SW480 (cell line): Measurements from ENCODE around the gene GARNL3.

Experiments used
- DNase-seq: peaks from one replicate; pipeline ENCODE4 v3.0.0-alpha.2; 2016; ENCODE audit warnings: low spot score

Gene GARNL3

DNA sequence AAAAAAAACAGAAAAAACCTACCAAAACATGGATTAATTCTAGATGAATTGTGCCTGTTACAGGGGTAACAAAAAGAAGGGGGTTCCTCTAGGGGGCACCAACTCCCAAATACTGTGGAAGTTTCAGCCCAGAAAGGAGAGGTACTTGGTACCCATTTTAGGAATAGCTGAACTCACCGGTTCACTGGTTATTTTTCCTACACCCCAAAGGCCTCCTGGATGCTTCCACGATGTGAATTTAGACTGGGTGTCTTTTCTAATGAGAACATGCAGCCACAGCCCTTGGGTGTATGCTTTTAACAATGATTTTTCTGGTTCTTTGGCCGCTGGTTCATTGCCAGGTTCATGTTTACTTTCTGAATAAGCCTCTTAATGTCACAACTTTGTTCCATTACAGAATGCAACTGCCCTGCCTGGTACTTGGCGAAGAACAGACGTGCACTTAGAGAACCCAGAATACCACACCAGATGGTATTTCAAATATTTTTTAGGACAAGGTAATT, 46.7 kb downstream of the GARNL3 start:
- DNase-seq, result no peak

DNA sequence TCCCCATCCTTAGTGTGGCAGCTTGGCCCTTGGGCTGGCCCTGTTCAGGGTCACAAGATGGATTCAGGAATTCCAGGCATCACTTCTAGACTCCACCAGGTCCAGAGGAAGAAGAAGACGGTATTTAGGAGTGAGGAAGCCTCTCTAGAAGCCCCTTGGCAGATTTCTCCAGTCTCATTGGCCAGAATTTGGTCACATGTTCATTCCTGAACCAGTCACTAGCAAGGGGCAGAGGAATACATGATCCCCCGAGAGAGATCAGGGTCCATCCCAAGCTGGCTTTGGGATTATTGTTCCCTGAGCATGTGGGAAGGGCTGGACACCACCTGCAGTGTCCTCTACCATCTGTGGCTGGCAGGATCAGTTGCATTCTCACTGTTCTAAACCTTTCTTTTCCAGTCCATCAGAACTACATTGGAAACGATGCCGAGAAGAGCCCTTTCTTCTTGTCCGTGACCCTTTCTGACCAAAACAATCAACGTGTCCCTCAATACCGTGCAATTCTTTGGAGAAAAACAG, 48.5 kb downstream of the GARNL3 start:
- DNase-seq, result no peak

DNA sequence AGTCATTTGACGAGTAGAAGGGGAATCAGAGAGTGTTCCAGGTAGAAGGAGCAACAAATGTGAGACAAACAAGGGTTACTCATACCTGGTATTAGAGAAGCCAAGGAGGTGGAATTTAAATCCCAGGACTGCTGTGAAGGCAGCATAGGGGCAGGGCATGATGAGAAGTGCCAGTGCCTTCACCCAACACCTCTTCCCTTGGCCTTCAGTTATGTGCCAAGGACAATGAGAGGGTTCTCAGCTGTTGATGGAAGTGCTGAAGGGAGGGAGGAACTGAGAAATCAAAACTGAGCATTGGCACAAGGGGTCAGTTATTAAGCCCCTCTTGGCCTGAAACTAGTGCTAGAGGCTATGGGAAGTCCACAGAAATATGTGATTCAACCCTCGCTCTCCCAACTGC, 50.3 kb downstream of the GARNL3 start:
- no peak for DNase-seq

DNA sequence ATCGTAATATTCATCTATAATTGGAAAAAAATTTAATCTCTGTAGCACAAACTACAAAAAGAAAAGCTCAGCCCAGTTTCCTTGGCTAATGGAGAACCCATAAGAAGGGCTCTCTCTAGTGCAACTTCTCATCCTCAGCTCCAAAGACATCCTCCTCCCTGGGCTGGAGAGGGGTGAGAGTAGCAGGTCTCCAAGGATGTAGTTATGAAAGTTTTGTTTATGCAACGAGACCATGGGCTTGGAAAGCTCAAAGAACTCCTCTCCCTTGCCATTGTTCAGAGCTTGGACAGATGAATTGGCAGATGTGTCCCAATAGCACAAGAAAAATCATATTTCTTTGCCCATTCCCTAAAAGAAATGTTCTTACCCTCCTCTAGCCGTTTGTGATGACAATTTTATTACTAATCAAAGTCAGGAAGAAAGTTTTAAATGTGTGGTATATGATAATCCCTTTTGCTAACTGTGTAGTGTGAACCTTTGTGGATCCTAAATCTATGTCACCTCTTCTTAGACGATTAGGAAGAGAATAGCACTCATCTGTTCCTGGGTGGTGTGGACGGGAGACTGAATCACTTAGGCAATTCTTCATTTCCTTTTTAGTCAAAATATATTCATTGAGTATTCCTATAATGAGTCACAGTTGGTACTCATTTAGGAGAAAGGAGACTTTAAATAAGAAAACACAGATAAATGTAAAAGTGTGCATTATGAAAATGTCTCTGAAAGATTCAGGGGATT, 52.2 kb downstream of the GARNL3 start:
- no peak for DNase-seq

DNA sequence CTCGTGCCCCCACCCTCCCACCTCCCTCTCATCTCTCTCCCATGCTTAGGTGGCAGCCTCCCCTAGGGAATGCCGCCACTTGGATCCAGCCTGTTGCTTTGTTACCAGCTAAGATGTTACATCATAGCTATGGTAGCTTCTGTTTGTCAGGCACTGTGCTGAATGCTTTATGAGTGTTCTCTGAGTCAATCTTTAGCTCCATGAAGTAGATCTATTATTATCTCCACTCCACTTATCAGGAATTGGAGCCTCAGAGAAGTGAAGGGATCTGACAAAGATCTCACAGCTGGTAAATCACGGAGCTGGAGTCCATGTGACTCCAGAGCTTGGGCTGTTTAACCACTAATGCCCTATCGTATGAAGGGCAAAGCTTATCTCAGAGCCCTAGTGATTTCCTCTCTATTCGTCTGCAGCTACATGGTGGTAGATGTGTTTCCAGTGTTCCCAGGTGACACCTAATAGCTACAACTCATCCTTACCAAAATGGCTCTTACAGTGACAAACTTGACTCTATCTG, 54.1 kb downstream of the GARNL3 start:
- no peak for DNase-seq

DNA sequence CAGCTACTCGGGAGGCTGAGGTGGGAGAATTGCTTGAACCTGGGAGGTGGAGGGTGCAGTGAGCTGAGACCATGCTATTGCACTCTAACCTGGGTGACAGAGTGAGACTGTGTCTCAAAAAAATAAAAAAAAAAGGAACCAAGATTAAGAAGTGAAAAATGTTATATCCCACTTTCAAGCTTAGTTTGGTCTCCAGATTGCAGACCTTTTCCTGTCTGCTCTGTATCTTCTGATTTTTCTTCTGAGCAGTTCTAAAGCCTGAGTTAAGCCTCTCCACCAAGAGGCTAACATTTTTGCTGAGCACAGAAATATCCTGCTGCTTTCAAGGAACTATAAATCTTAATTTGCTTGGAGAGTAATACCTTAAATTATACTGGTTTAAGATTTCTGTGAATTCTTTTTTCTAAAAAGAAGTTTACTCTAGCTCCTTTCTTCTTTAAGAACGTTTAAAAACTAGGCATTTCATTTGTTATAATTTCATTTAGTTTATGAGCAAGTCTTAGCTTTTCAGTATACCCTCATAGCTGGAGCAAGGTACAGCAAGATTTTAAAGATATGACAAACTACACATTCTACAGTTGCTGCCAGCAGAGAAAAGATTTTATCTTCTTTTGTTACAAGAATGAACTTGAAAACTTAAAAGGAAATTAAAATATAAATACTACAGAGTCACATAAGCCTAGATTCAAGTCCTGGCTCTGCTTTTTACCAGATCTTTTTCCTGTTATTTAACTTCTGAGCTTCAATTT, 55.0 kb downstream of the GARNL3 start:
- no peak for DNase-seq

DNA sequence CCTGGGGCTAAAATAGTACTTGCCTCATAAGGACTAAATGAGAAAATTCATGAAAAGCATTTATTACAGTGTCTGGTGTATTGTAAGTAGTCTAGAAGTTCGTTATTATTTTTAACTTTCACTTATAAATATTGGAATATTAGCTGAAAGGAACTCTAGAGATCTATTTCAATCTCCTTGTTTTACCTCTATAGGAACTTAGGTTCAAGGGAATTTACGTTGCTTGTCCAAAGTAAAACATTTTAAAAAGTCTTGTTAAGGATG, 55.5 kb downstream of the GARNL3 start:
- DNase-seq, result no peak

DNA sequence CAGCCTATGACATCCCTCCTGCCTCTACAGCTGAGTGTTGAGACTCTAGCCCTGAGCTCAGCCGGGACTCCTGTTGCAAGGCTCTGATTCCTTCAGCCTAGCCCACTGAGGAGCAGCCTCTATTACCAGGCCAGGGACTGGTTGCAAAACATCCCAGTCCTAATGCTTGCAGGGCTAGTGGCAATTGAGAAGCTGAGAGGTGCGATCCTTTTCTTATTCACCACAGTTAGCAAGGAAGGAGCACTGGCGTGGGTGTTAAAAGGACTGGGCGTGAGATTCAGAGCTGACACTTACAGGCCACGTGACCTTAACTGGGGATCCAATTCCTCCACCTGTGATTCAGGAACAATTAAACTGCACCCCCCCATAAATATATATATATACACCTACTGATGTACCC, 58.8 kb downstream of the GARNL3 start:
- DNase-seq, result no peak

DNA sequence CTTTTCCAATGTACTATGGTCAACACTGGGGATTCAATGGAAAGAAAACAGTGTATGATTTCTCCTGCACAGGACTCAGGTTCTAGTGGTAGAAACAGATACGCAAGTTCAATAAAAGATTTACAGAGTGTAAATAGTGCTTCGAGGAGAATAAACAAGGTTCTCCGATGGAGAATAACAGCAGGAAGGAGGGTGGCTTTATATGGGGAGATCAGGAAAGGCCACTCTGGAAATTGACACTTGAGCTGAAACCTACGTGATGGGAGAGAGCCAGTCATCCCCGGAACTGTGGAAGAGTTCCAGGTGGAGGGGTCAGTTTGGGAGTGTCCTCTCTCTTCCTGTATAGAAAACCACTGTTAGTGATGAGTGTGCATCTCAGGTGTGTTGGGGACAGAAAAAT, 65.9 kb downstream of the GARNL3 start:
- no peak for DNase-seq

DNA sequence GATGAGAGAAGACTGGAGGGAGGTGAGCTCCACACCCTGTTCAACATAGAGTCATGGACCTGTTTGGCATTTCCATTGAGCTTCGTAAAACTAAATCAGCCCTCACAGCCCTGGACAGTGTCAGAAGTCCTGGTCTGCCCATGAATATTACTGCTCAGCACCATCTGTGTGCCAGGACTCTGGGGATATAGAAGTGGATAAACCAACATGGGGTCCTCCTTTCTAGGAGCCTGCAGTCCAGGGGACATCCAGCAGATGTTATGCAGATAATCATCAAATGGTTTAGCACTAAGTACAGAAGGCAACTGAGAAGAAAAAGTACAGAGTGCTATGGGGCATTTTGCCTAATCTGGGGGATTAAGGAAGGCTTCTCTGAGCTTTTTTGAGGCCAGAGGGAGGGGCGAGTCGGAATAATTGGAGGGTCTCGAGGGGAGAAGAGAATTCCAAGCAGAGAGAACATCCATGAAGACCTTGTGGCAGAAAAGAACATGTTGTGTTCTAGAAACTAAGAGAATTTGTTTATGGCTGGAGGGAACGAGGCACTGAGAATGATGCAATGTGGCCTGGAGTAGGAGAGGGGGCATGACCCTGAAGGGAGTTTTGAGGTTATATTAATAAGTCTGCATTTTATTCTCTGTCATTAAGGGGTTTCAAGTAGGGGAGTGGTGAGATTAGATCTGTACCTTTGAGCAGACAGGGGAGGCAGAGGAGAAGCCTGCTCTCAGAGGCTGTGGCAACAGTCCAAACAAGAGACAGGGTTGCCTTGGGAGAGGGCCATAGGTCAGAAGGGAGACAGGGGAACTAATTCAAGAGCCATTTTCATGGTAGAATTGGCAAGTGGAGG, 68.9 kb downstream of the GARNL3 start:
- DNase-seq, result no peak

DNA sequence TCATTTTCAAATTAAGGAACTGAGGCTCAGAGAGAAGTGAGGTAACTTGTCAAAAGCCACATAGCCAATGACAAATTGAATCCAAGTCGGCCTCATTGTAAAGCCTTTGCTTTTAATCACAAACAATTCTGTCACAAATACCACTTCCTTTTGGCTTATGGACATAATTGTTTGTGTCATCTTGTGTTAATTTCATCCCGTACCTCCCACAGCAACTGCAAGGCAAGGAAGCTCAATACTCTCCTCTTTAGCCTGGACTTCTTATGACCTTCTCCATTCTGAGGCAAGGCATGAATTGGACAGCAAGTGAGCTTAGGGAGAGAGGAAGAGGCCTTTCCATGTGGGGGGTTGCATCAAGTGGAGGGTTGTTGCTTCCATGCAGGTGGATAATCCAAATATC, 70.2 kb downstream of the GARNL3 start:
- no peak for DNase-seq

DNA sequence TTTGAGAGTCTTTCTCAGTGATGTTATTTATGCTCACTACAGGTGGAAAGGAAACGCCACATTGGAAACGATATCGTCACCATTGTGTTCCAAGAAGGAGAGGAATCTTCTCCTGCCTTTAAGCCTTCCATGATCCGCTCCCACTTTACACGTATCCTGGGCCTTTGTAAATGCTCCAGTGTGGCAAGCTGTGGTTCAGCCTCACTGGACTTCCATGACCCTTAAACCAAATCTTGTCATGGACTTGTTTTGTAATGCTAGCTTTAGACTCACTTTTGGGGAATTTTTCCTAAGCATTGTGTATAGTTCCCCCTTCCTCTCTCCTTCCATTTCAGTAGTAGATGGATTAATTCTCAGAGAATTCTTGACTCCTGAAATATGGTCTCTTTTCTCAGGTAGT, 71.5 kb downstream of the GARNL3 start:
- no peak for DNase-seq

DNA sequence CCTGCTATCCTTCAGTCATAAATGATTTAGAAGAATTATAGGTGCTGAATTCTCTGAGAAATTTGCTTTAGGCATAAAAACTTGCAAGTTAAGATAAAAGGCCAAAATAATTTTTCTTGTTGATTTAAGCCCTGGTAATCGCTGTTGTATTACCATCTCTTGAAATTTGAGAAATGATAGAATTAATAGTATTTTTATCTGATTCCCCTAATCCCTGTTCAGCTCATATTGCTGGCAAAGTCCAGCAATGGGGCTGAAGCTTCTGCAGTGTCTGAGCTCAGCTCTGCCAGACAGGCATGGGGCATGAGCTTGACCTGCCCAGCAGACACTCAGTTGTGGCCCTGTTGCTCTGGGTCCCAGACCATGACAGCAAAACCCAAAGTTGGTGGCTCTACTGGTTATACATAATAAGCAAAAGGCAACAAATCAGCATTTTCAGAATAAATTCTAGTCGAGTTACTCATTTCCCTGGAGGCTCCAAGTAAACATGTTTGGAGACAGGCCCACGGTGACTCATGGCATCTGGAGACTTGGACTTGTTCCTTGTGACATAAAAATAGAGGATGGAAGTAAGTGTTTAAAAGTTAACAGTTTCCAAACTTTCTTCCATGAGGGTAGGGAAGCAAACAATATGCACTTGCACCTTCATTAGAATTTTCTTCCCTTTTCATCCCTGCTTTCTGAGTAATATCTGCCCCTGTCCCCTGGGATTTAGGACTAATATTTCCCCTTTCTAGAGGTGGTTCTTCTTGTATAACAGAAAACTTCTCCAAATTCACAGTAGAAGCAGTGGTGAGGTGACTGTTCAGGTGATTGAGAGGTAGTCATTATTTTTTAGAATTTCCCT, 72.2 kb downstream of the GARNL3 start:
- peak; percentile 12 for DNase-seq

DNA sequence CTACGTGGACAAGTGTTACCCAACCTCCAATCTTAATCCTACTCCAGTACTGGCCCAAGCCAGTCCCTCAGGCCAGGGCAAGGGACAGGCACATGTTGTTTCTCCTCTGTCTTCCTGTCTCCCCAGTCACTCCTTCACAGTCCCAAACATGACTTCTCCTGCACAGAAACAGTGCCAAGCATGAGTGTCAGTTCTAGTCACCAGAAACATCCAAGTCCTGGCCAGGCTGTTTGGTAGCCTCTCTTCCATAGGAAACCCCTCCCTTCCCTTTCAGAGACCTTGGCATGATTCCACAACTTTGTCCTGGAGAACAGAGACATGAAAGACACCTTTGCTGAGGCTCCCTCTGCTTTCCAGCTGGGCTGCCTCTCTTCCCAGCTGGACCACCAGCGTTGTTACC, 76.1 kb downstream of the GARNL3 start:
- no peak for DNase-seq

DNA sequence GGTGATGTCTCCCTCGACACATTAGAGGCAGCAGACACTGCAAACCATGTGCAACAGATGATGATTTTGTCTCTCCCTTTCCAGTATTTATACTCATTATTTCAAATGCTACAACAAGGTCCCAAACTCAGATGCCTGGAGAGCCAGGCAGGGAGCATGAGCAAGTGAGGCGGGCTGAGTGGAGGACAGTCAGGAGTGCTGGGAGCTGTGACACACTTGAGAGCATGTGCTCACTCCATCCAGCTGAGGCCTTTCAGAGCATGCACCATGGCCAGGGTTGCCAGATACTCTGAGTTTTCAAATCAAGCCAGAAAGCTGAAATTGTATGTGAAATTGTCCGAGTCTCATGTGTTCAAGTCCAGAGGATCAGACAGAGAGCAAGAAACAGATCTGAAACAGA, 76.6 kb downstream of the GARNL3 start:
- no peak for DNase-seq

DNA sequence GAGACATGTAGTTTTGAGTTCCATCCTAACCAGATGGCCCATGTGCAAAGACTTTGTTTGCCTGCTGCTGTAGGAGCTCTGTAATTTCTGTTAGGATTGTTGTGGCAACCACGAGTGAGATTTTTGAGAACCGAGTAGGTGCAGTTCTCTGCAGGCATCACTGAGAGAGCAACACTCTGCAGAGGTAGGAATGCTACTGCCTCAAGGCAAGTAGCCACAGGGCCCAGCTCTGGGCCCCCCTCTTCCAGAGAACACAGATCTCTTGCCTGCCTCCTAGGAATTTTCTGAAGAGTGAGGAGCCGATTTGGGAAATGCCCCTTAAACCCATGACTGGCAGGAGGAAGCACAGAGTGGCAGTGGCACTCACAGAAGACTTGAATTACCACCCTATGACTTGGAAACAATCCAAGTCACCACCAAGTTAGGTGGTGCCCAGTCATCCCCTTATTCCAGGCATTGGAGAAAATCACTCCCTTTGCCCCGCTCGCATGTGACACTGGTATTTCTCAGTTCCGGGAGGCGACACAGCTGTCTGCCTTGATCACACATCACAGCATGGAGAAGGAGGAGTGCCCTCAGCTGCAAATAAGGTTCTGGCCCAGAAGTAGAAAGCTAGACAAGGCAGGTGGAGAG, 79.9 kb downstream of the GARNL3 start:
- no peak for DNase-seq

DNA sequence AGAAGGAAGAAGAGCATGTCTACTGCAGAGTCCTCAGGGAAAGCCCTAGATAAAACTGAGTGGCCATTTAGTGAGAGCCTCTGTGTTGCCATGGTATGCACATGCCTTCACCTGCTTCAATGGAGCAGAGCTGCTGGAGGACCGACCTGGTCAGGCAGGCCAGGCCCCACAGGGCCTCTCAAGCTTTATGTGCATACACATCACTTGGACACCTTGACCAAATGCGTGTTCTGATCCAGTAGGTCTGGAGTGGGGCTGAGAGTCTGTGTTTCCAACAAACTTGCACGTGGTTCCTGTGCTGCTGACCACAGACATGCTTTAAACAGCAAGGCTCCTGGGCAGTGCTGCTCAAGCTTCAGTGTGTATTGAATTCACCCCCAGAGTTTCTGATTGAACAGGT, 81.0 kb downstream of the GARNL3 start:
- no peak for DNase-seq

DNA sequence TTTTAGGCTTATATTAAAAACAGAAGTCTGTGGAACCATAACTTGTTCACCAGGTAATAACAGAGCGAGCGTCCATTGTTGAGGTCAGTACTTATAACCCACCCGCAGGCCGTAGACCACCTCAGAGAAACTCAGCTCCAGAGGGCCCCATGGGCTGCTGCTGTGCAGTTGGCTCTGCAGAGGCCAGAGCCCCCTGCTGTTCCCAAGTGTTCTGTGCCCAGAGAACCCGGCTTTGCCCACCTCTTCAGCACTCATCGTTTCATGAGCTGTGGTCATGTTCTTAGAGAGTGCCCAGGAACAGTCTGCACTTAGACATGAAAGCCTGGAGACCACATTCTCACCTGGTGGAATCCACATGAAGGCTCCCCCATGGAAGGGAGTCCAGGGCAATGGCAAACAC, 82.0 kb downstream of the GARNL3 start:
- DNase-seq, result no peak

DNA sequence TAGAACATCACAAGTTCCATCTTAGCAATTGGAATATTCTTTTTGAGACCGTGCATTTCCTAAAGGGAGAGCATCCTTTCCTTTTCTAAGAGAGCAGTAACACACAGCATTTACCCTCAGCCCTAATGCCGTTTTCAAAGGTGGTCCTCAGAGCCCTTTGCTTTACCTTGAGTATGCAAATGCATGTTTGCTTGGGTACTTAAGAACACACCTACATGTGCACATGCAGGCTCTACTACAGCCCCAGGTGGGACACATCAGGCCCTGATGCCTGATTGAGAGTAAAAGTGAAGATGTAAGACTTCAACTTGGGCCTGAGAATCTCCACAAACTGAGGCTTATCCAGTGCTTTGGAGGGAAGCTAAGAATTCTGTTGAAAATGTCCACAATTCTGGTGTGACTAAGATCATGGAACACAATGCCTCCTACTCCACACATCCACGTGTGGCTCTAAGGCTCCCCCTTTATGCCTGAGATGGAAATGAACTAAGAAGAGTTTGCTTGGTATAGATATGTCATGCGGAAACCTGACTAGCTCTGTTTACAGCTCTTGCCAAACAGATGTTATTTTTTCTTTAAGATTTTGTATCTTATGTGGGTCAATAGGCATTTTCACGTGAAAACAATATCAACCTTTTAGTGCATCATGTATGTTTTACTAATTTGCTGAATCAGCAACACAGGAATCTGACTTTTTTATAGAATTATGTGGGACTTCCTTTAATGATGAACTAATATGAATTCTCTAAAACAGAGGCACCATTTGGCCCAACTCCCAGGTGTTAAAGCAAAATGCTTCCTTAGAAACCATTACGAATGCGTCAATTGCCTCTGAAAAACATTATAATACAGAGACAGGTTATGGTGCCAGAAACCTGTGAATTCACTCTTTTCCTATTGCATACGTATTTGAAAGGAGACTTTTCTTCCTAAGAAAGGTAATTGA, 83.5 kb downstream of the GARNL3 start:
- DNase-seq, result peak; percentile 35
